DMS153 (cell line): ENCODE measurements around the gene DAO.
"Not testable (repeated sequence)": the region's sequence is repeated elsewhere in the genome, so short reads cannot be mapped to it uniquely, and the experiment has no call there.

Experiments
- DNase-seq: peaks from one replicate; lab custom pipeline; 2025; lab: John Stamatoyannopoulos, UW

The DAO gene

DNA sequence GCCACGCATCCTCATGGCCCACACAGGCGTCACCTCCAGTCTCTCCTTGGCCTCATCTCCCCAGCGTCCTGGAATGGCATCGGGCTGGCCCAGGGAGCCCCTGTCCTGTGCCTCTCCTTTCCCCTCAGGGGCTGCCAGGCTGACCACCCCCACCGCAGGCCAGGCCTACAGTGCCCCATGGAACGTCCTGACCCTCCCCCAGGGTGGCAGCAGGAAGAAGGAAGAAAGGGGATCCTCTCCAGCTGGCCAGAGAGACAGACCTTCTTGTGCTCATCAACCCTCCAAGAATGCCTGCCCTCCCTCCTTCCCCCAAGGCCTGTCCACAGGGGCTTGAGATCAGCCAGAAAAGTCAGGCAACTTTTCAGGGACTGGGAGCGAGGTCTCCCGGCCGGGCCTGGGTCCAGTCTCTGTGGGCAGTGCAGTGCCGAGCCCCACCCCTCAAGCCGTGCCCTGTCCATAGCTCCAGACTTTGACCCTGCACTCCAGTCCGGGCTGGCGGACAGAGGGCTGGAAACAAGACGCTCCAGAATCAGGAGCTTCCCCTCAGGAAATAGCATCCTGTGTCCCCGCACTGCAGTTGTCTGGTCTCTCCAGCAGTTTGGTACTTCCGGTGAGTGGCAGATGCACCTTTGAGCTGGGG lies at the start of gene DAO:
Gene DAO (plus strand): TSS at position 478 of the 640 bp plus-strand sequence. CDS start 4,915 bp downstream, outside the sequence.
- DNase-seq: no peak

- DNase-seq: no peak
Measured at GRCh38 chr12:108831309-108831991, 48.4 kb upstream of the DAO start.

DNA sequence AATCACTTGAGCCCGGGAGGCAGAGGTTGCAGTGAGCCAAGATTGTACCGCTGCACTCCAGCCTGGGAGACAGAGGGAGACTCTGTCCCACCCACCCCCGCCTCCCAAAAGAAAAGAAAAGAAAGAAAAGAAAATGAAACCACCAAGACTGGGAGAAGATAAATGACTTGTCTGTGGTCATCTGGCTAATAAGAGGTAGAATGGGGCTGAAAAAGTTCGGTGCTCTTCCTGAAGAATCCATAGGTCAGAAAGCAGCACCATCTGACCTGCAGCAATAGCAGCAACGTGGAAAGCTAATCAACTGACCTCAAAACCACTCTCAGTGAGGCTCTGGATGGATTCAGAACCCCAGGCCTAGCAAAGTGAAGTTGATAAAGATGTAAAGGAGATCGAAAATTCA lies 47.7 kb upstream of the DAO start:
- DNase-seq: no peak

GRCh38 chr12:108832730-108833354 lies 47.0 kb upstream of the DAO start:
- DNase-seq: no peak

DNA sequence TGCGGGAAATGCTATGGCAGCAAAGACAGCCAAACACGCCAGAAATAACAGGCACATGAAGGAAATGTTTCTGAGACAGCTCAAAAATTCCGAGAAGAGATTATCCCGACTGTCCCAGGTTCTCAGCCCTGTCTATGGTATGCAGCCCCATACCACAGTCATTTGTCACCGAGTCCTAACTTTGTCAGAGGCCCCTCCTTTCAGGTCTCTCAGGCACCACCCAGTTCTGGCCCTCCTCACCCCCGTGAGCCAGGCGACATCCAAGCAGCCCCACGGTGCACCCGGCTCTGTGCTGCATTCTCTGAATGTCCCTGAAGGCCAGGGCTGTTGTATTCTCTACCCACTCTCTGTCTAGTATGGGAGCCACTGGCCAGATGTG lies 46.5 kb upstream of the DAO start:
- no peak for DNase-seq

DNA sequence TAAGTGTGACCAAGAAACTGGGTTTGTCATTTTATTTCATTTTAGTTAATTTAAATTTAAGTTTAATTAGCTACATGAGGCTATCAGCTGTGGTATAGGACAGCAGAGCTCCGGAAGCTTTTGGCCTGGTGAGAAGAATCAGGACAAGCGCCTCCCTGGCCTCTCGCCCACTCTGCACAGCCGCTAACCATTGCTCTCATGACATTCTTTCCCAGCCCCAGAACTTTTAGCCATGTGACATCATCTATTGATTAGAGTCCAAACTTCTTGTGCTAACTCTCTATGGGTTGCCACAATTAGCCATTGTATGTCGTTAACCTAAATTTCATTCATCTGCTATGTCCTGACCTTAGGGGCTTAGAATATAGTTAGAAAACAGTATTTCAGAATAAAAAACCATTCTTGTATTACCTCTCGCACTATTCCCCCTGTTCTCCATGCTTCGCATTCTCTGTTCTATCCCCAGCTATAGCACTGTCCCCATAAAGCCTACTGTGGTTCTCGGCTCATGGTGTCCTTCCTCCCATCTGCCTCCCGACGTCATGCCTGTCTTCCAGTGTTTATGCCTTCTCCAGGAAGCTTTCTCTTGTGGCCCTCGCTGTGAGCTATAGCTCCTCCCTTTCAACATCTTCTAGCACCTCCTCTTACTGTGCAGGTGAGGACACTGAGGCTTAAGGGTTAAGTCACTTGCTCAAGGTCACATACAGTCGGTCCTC lies 46.0 kb upstream of the DAO start:
- DNase-seq: no peak

DNA sequence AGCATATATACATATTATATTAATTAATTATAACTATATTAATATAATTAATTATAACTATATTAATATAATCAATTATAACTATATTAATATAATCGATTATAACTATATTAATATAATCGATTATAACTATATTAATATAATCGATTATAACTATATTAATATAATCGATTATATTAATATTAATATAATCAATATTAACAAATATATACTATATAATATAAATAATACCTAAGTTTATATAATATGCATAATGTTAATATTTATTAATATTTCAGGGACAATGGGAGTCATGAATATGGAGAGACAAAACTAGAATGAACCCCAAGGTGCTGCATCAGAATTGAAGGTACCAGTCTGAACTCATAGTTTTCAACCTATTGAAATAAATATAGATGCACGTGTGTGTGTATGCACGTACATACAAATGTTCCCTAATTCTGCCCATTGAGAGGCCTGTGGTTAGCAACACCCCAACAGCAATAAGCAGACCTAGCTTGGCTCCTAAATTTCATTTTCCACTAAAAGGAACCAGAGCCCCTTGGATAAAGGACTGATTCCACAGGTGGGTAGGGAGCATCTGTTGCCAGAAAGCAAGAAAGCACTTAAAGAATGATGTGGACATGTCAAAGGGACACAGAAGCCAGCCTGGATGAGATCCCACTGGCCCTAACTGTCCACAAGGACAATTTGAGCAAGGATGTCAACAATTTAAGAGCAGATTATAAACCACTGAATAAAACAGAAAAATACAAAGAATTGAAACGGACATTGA lies 43.8 kb upstream of the DAO start:
- no peak for DNase-seq

DNA sequence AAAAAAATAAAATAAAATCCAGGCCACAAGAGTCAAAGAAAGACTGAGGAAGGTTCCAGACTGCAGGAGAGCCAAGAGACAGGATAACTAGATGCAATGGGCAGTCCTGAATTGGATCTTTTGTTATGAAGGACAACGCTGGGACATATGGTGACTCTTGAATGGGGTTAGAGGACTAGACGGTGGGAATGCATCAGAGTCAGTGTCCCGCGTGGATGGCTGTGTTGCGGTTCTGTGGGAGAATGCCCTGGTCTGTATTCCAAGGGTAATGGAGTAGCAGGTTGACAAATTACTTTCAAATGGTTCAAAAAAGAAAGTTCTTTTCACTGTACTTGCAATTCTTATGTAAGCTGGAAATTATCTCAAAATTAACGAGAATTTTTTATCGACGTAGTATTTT lies 42.7 kb upstream of the DAO start:
- DNase-seq: no peak

DNA sequence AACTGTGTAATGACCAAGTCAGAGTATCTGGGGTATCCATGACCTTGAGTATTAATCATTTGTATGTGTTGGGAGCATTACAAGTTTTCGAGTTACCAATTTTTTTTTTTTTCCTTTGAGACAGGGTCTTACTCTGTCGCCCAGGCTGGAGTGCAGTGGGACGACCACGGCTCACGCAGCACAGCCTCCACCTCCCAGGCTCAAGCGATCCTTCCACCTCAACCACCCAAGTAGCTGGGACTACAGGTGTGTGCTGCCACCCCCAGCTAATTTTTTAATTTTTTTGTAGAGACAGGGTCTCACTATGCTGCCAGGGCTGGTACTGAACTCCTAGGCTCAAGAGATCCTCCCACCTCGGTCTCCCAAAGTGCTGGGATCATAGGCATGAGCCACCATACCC lies 42.2 kb upstream of the DAO start:
- DNase-seq: no peak

DNA sequence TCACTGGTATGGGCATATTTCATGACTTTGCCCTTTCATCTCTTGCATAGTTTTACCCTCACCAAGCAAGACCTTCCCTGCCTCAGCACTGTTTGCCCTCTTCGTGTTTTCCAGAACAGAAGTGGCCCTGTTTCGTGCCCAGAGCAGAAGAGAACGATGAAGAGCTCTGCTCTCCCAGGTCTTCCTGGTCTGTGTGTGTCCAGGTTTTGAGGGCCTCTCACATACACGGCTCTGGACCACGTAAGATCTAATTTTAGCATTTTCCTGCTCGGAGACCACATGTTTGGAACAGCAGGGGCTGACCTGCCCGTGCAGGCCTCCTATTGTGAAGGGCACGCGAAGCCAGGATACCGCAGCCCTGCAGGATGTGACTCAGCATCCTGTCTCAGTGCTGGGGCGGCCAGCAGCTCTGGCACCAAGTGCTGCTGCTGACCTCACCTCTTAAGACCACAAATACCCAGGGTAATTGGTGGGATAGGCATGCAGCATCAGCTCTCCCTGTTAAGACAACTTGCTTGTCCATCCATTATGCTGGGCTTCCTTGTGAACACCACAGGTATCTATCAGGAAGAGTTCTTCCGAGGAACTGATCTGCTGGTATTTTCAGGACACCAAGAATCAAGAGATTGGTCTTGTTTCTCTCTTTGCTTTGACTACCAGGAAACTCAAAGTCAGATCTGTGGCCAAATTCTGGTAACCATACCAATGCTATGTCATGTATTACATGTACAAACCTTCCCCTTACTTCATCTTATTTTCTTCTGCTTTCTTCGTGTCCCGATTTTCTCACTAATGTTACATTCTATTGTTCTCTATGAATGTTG lies 41.5 kb upstream of the DAO start:
- DNase-seq: peak; percentile 98

DNA sequence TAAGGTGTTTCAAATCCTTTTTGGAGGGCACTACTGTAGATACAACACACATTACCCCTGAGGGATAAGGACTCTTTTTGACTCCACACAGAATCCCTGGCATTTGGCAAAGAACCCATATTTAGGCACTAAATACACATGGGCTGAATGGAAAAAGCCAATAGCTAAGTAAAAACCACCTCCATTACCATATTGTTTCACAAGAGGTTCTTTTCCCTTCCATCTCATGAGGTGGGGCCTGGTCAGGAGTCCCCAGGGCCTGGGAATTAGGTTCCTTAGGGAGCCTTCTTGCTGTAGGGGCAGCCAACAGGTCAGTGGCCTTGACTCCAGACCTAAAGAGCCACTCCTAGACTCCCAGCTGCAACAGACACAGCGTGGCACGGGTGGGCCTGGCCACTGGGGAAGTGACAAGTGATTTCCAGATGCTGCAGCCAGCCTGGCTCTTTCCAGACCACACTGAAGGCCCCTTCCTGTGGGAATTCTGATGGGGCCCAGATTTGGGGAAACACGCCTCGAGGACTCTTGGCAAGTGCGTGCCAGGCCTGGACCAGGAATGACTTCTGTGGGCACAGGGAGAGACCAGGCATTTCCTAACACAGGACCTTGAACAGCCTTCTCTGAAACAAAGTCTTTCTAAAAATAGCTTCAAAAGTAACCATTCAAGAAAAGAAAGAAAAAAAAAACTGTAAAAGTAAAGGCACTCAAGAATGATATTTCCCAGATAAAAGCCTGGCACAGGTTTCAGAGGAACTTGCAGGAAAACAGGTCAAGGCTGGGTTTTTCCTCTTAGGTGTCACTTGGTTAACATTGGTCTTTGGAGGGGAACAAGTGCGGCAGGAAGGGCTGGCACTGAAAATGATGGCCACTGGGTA lies 40.6 kb upstream of the DAO start:
- DNase-seq: no peak

- no peak for DNase-seq
Measured at GRCh38 chr12:108839890-108840230, 40.0 kb upstream of the DAO start.

- no peak for DNase-seq
Measured at GRCh38 chr12:108840605-108841332, 39.1 kb upstream of the DAO start.

- DNase-seq: not testable (repeated sequence)
Measured at GRCh38 chr12:108841825-108842224, 38.1 kb upstream of the DAO start.

DNA sequence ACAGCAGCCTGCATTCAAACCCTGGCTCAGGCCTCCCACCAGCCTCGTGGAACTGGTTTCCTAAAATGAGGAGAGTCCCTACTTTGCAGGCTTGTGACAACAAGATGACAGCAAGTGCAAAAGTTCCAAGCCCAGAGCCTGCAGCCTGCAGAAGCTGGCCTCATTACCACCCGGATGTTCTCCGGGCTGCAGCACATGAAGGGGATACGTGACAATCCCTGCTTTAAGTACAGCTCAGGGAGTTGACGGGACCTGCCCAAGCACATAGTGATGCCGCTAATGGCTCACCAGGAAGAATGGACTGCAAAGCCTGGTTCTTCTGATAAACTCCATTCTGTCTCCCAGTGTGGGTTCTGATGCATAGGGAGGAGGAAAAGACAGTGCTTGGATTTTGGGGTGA lies 37.5 kb upstream of the DAO start:
- DNase-seq: no peak

DNA sequence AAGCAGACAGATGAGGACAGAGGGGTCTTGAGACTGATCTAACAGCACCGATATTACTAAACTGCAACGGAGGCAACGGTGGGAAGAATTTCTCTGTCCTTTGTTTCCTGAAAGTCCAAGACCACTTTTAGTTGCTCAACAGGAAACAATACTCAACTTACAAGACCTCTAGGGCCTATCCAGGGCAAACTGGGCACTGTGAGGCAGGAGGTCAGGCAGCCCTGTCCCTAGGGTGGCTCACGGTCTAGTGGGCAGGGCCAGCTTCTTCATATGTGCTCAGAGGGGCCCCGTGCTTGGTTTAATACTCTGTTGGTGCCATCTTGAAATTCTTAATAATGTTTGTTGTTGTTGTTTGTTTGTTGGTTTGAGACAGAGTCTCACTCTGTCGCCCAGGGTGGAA lies 36.7 kb upstream of the DAO start:
- no peak for DNase-seq

DNA sequence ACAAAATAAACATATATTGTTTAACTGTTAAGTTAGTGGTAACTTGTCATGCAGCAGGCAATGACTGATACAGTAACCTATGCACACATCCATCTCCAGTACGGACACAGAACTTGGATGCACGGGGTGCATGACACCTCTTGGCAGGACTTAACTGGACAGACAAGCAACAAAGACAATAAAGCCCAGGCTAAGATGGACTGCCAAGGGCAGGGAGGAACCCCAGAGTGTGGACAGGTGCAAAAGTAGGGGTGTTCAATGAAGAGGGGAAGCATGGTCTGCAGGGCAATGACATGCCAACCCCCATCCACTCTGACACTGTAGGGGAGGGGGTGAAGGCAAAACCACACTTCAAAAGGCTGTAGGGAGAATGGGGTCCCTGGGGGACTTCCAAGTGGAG lies 34.2 kb upstream of the DAO start:
- DNase-seq: no peak

- DNase-seq: no peak
Measured at GRCh38 chr12:108846290-108846701, 33.6 kb upstream of the DAO start.

GRCh38 chr12:108847705-108848104 lies 32.2 kb upstream of the DAO start:
- no peak for DNase-seq

DNA sequence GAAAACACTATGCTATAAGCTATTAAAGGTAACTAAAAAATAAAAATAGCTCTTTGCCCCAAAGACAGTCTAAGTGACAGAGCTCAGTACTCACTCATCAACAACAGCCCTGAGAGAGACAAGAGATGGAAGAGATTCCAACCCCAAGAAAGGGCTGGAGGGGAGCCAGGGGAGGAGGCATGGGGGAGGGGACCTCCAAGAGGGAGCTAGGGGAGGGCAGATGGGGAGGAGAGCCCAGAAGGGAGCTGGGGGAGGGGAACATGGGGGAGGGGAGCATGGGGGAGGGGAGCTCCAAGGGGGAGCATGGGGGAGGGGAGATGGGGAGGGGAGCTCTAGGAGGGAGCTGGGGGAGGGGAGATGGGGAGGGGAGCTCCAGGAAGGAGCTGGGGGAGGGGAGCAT lies 30.2 kb upstream of the DAO start:
- DNase-seq: no peak
